MG63 (cell line): ENCODE data around the gene NOSIP. TPM values are rescaled to one million over a fixed set of nuclear protein-coding genes. Genes with fewer than 3 reads are reported as not detected.

ENCODE experiments used
- DNase-seq: peaks from one replicate; pipeline ENCODE4 v3.0.0-alpha.2; 2020
- H3K27me3 ChIP-seq: fragments of 250-450 bp; sonication (Bioruptor Pico); 2 replicates; pipeline ENCODE4 v1.5.1; 2020; ENCODE audit warnings: mild to moderate bottlenecking, moderate library complexity
- H3K36me3 ChIP-seq: fragments of 250-450 bp; sonication (Bioruptor Pico); 2 replicates; pipeline ENCODE4 v1.5.1; 2020; ENCODE audit warnings: mild to moderate bottlenecking, moderate library complexity
- H3K4me3 ChIP-seq: fragments of 250-450 bp; sonication (Bioruptor Pico); 2 replicates; pipeline ENCODE4 v1.5.1; 2020; ENCODE audit warnings: mild to moderate bottlenecking, moderate library complexity
- H3K9me3 ChIP-seq: fragments of 250-450 bp; sonication (Bioruptor Pico); 2 replicates; pipeline ENCODE4 v1.5.1; 2020; ENCODE audit warnings: mild to moderate bottlenecking, moderate library complexity
- total RNA-seq: library from RNA; depleted of rRNA; stranded (reverse); fragments of >200 nt; shearing (Covaris generic); gene quantifications from 2 replicates; pipeline ENCODE4 v1.2.3, GENCODE V29; 2014; ENCODE audit warnings: low replicate concordance; rRNA removed

NOSIP gene
- total RNA-seq, 1 experiment from 2014 or later = 109 TPM

GRCh38 chr19:49507803-49508494, 72.4 kb downstream of the NOSIP start:
- Histone ChIP-seq H3K9me3 (no peaks in the 10 kb centered on the region), H3K36me3 (no peaks in the 10 kb centered on the region), H3K27me3 (no peaks in the 10 kb centered on the region), H3K4me3 (no peak overlapping the region)
- no peak for DNase-seq

- no peak overlapping the region for H3K4me3 ChIP-seq
- DNase-seq = no peak
- H3K36me3 ChIP-seq = no peaks in the 10 kb centered on the region
Measured at GRCh38 chr19:49506575-49507105, 73.7 kb downstream of the NOSIP start.

More at GRCh38 chr19:49506575-49507105, 73.7 kb downstream of the NOSIP start:
- Histone ChIP-seq H3K27me3 (no peaks in the 10 kb centered on the region), H3K9me3 (no peaks in the 10 kb centered on the region)

Other genes starting within 250 kb of the NOSIP start
- gene CD37, start 245.2 kb downstream of the NOSIP start, total RNA-seq = not detected in 2 replicates
- gene TEAD2, start 218.1 kb downstream of the NOSIP start, total RNA-seq = 13.5 and 14.6 TPM in 2 replicates
- gene DKKL1, start 216.7 kb downstream of the NOSIP start, total RNA-seq = not detected in 2 replicates
- not detected in 2 replicates for gene KASH5, start 192.3 kb downstream of the NOSIP start, total RNA-seq
- gene PTH2, start 157.1 kb downstream of the NOSIP start, total RNA-seq = not detected in 2 replicates
- not detected in 2 replicates for gene GFY, start 155.2 kb downstream of the NOSIP start, total RNA-seq
- not detected in 2 replicates for gene SLC17A7, start 139.0 kb downstream of the NOSIP start, total RNA-seq
- 121 and 144 TPM in 2 replicates for gene PIH1D1, start 128.7 kb downstream of the NOSIP start, total RNA-seq
- gene ALDH16A1, start 127.3 kb downstream of the NOSIP start, total RNA-seq = 86.4 and 89.0 TPM in 2 replicates
- gene FLT3LG, start 106.3 kb downstream of the NOSIP start, total RNA-seq = 0.25 and 5.0 TPM in 2 replicates
- 1,730 and 3,823 TPM in 2 replicates for gene RPL13A, start 92.9 kb downstream of the NOSIP start, total RNA-seq
- gene RPS11, start 84.1 kb downstream of the NOSIP start, total RNA-seq = 2,408 and 3,564 TPM in 2 replicates
- gene FCGRT, start 67.9 kb downstream of the NOSIP start, total RNA-seq = 29.6 and 58.0 TPM in 2 replicates
- gene RCN3, start 52.6 kb downstream of the NOSIP start, total RNA-seq = 131 and 183 TPM in 2 replicates
- 0.20 TPM in 1 of 2 replicates, not detected in the other for gene PRRG2, start 760 bp upstream of the NOSIP start, total RNA-seq
- 1.2 and 1.8 TPM in 2 replicates for gene PRR12, start 10.6 kb upstream of the NOSIP start, total RNA-seq
- 66.4 and 72.7 TPM in 2 replicates for gene RRAS, start 59.6 kb upstream of the NOSIP start, total RNA-seq
- gene SCAF1, start 61.7 kb upstream of the NOSIP start, total RNA-seq = 13.4 and 22.7 TPM in 2 replicates
- 64.1 and 104 TPM in 2 replicates for gene IRF3, start 85.3 kb upstream of the NOSIP start, total RNA-seq
- gene BCL2L12, start 85.4 kb upstream of the NOSIP start, total RNA-seq = 3.0 TPM in 1 of 2 replicates, not detected in the other
- gene PRMT1, start 96.7 kb upstream of the NOSIP start, total RNA-seq = 705 and 777 TPM in 2 replicates
- 0.33 and 1.4 TPM in 2 replicates for gene ADM5, start 109.0 kb upstream of the NOSIP start, total RNA-seq
- not detected in 2 replicates for gene CPT1C, start 110.6 kb upstream of the NOSIP start, total RNA-seq
- gene TSKS, start 182.8 kb upstream of the NOSIP start, total RNA-seq = not detected in 2 replicates
- gene AP2A1, start 186.4 kb upstream of the NOSIP start, total RNA-seq = 83.8 and 115 TPM in 2 replicates
- gene FUZ, start 232.7 kb upstream of the NOSIP start, total RNA-seq = 8.2 and 31.4 TPM in 2 replicates
- gene MED25, start 237.7 kb upstream of the NOSIP start, total RNA-seq = 27.6 and 45.1 TPM in 2 replicates